ENCODE measurements around the gene PIP4K2A. TPM values are rescaled to one million over a fixed set of nuclear protein-coding genes. Genes with fewer than 3 reads are reported as not detected.

The PIP4K2A gene
- total and polyA plus RNA-seq, 2 donors (not counting 3 experiments of a cell fraction or from before 2014, with no cell fraction given) = 11.8 to 32.6 TPM

DNA sequence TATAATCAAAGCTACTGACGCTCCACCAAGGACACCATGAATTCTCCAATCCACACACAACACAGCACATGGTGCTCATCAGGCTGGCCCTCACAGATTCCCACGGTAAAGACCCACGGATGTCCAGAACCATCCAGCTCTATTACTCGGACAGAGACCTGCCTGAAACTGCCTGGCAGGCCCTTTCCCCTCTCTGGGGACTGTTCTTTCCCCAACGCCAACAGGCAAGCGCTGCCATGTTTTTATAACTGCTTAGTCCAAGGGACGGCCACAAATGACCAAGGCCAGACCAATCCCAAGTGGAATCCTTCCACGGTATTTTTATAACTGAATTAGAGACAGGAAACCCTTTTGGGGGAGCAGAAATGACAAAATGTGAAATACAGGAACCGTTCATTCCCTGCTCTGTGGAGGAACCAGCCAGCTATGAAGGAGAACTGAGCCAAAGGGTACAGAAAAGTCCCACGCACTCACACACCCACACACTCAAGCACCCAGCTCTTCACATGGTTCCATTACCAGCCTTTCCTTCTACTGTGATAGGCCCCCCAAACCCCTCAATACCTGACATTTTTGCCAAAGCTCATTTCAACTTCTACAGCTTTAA is 4.1 kb downstream of the PIP4K2A start:
- dilution Hi-C loops (cut with MboI; ENCODE audit: extremely low pct_ligation_motif_present, low sequenced_read_pairs) (no loop called here), intact Hi-C loops (cut with micrococcal nuclease) (loop anchor here (5.0 to 10.0 kb wide), 6 partner anchors 115 to 708 kb away; partner anchors contain the start of genes COMMD3 and DNAJC1)
- peaks cover 76% of the 10 kb centered on the region for H3K79me2 ChIP-seq (ENCODE audit: control insufficient read depth, insufficient read depth, low read length)
- no peak overlapping the region for H2AFZ ChIP-seq (ENCODE audit: low read depth, low read length)
- no peaks in the 10 kb centered on the region for H3K9me3 ChIP-seq (replicated peaks; ENCODE audit: control insufficient read depth, insufficient read depth, low read length)
- TF ChIP-seq MYC (IDR thresholded peaks at IDR 0.05; ENCODE audit: low read depth, low read length) = no peak
- TF ChIP-seq EZH2 (IDR thresholded peaks at IDR 0.05; ENCODE audit: borderline replicate concordance, low read depth, low read length, severe bottlenecking) = no peak
- no peak for TF ChIP-seq JUN (IDR thresholded peaks at IDR 0.05; ENCODE audit: borderline replicate concordance, insufficient read depth, insufficient read length, low read depth)
- TF ChIP-seq, protein P1, sequence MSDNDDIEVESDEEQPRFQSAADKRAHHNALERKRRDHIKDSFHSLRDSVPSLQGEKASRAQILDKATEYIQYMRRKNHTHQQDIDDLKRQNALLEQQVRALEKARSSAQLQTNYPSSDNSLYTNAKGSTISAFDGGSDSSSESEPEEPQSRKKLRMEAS (IDR thresholded peaks at IDR 0.05; ENCODE audit: insufficient read depth, insufficient read length) = no peak
- no peak for TF ChIP-seq POLR2AphosphoS5 (IDR thresholded peaks at IDR 0.05; ENCODE audit: insufficient read depth, low read depth, low read length)
- TF ChIP-seq GATA2 (IDR thresholded peaks at IDR 0.05; ENCODE audit: insufficient read depth, insufficient read length, low read depth, low read length) = no peak
- no peak for TF ChIP-seq POLR2A (IDR thresholded peaks at IDR 0.05; ENCODE audit: low read depth, low read length)
- no peak for TF ChIP-seq FOS (IDR thresholded peaks at IDR 0.05; ENCODE audit: borderline replicate concordance, insufficient read depth, low read length)
- TF ChIP-seq, protein P2, sequence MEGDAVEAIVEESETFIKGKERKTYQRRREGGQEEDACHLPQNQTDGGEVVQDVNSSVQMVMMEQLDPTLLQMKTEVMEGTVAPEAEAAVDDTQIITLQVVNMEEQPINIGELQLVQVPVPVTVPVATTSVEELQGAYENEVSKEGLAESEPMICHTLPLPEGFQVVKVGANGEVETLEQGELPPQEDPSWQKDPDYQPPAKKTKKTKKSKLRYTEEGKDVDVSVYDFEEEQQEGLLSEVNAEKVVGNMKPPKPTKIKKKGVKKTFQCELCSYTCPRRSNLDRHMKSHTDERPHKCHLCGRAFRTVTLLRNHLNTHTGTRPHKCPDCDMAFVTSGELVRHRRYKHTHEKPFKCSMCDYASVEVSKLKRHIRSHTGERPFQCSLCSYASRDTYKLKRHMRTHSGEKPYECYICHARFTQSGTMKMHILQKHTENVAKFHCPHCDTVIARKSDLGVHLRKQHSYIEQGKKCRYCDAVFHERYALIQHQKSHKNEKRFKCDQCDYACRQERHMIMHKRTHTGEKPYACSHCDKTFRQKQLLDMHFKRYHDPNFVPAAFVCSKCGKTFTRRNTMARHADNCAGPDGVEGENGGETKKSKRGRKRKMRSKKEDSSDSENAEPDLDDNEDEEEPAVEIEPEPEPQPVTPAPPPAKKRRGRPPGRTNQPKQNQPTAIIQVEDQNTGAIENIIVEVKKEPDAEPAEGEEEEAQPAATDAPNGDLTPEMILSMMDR (IDR thresholded peaks at IDR 0.05; ENCODE audit: extremely low read depth in 1 of 2, insufficient read depth in 1 of 2, low read depth in 1 of 2, low read length in 2 of 2) = no peak
- H3K4me2 ChIP-seq (ENCODE audit: insufficient read depth, low read length) = no peak overlapping the region
- no peak for FAIRE-seq
- H3K36me3 ChIP-seq (ENCODE audit: control insufficient read depth in 2 of 2, extremely low read depth in 1 of 2, insufficient read depth in 2 of 2, low read length in 2 of 2) = no peaks in the 10 kb centered on the region
- H3K27ac ChIP-seq (ENCODE audit: insufficient read depth, low read depth, low read length) = no peak overlapping the region
- DNase-seq (ENCODE audit: low read depth, low spot score) = no peak
- H3K27me3 ChIP-seq (ENCODE audit: control insufficient read depth in 2 of 2, insufficient read depth in 2 of 2, low read length in 2 of 2) = no peaks in the 10 kb centered on the region
- POLR2A ChIA-PET = no interaction called here
- no peaks in the 10 kb centered on the region for H3K9me1 ChIP-seq (replicated peaks; ENCODE audit: control insufficient read depth, extremely low read depth, insufficient read depth, low read length)
- BruUV-seq (replicated peaks) = no TSS peak
- no peak overlapping the region for H3K4me3 ChIP-seq (replicated peaks in 1 of 3; ENCODE audit: insufficient read depth in 1 of 3, low read depth in 1 of 3, low read length in 3 of 3)
- peaks cover 17% of the 10 kb centered on the region for H3K4me1 ChIP-seq (ENCODE audit: control insufficient read depth, extremely low read depth, insufficient read depth, low read length)
- CTCF ChIA-PET = interaction anchor here (0.8 to 1.2 kb wide), 2 partner anchors 17 kb away, joined by 3 read pairs; no protein-coding TSS in a partner anchor
- peaks cover 8% of the 10 kb centered on the region for H4K20me1 ChIP-seq (replicated peaks; ENCODE audit: control insufficient read depth, extremely low read depth, insufficient read depth, low read length)
- H3K9ac ChIP-seq (replicated peaks; ENCODE audit: extremely low read depth, insufficient read depth, low read length) = no peak overlapping the region
